Posterior cingulate gyrus (tissue), 11 donors: ENCODE data around the gene YPEL2.
A peak's percentile ranks its signal among the peaks of the same experiment; 100 is the strongest.

ENCODE experiments used
- DNase-seq, 10 donors: peaks; one replicate each; pipeline versions ENCODE4 v3.0.0 to v3.0.0-alpha.2; 2020 to 2021; ENCODE audit warnings: mixed read lengths in 3 of 10
- intact Hi-C: fragments of 100-400 bp; cut with DNase I; formaldehyde crosslinking; loops from one replicate; pipeline ENCODE4 v1.15.1; 2023

YPEL2 gene

DNA sequence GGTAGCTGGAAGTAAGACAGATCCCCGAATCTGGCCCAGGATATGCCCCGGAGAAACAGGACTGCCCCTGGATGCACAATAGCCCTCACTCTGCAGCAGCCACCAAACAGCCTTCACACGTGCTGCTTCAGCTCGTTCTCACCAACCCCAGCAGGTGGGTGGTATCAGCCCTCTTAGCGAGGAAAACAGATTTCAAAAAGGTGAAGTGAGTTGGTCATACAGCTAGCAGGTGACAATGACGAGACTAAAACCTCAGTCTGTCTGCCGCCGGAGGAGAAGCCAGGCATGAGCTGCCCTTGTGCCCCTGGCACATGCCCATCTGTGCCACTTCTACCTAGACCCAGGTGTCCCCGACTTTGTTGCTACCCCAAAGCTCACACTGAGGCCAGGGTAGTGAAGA is 92.4 kb downstream of the YPEL2 start:
- peak in 1 of 10 donors; percentile 32 for DNase-seq
- intact Hi-C loops = no loop called here

- intact Hi-C loops = no loop called here
Observed at GRCh38 chr17:59424331-59424730, 92.9 kb downstream of the YPEL2 start.

GRCh38 chr17:59425085-59425931 is 93.9 kb downstream of the YPEL2 start:
- intact Hi-C loops = no loop called here
- DNase-seq = peak in 4 of 10 donors; percentile 18 to 87 (median 30)

More at GRCh38 chr17:59424331-59424730, 92.9 kb downstream of the YPEL2 start:
- no peak for DNase-seq

- DNase-seq = peak in 1 of 10 donors; percentile 48
- intact Hi-C loops = no loop called here
Observed at GRCh38 chr17:59426031-59426430, 94.6 kb downstream of the YPEL2 start.

- intact Hi-C loops = no loop called here
- DNase-seq = peak in 6 of 10 donors; percentile 29 to 90 (median 52)
Observed at GRCh38 chr17:59427425-59427921, 96.0 kb downstream of the YPEL2 start.

GRCh38 chr17:59427996-59428395 is 96.5 kb downstream of the YPEL2 start:
- peak in 6 of 10 donors; percentile 15 to 86 (median 26) for DNase-seq

DNA sequence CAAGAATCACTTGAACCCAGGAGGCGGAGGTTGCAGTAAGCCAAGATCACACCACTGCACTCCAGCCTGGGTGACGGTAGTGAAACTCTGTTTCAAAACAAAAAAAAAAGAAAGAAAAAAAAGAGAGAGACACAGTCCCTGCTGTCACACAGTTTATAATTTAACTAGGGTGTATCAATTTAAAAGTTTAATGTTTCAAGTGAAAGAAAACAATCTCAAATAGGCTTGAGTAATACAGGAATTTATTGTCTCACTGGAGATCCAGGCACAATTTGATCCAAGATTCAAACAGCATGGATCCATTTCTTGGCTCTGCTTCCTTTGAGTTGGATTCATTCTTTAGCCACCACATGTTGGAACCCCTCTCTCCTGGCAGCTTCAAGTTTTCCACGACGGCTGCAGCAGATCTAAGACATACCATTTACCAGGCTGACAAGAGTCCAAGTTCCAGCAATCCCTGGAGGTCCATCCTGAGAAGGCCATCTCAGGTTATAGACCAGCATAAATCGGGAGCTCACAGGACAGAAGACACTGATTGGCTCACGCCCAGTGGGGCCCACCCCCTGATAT is 97.5 kb downstream of the YPEL2 start:
- intact Hi-C loops = no loop called here
- DNase-seq = peak in 1 of 10 donors; percentile 24

More at GRCh38 chr17:59427996-59428395, 96.5 kb downstream of the YPEL2 start:
- intact Hi-C loops = no loop called here

GRCh38 chr17:59431601-59432000 is 100.1 kb downstream of the YPEL2 start:
- intact Hi-C loops = no loop called here
- DNase-seq = no peak

DNA sequence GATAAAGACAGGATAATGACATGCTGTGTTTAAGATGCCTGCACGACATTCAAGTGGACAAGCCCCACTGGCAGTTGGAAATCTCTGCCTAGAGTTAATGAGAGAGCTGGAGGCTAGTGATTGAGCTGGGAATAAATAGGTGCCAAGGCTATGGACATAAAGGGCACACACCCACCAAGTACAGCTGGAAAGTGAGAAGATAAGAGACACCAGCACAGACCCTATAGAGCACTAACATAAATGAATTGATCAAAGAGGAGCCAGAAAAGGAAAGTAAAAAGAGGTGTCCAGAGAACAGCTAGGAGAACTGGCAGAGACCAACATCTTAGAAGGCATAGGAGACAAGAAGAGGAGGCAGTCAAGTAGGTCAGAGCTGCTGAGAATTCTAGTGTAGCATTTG is 101.2 kb downstream of the YPEL2 start:
- DNase-seq = no peak
- intact Hi-C loops = no loop called here

DNA sequence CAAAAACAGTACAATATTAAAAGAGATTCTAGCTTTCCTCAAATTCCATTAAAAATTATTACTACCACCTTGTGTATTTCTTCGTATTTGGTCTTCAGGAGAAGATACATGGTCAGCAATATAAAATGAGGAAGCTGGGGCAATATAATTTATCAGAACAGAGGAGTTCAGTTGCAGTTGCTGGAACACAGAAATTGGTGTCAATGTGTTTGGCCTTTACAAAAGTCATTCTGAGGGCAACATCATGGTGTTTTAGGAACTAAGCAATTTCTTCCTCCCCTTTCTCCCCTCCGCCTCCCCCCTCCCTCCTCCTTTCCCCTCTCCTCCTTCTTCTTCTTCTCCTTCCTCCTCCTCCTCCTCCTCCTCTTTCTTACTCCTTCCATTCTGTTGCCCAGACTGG is 102.1 kb downstream of the YPEL2 start:
- intact Hi-C loops = no loop called here
- DNase-seq = no peak

GRCh38 chr17:59434429-59434828 is 103.0 kb downstream of the YPEL2 start:
- intact Hi-C loops = no loop called here
- no peak for DNase-seq

DNA sequence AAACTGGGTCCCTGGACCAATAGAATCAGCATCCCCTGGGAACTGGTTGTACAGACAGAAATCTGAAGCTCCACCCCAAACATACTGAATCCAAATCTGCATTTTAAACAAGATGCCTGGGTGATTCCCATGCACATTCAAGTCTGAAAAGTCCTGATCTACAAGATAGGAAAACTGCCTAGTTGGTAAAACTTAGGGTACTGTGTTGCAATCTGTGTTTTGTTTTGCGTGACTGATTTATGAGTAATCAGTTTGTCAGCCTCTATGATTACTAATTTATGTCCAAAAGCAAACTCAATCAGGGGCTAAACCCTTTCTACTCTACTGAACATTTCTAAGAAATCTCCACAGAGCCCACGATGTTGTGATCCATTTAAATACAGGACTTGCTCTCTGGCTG is 103.8 kb downstream of the YPEL2 start:
- DNase-seq = no peak
- intact Hi-C loops = no loop called here

DNA sequence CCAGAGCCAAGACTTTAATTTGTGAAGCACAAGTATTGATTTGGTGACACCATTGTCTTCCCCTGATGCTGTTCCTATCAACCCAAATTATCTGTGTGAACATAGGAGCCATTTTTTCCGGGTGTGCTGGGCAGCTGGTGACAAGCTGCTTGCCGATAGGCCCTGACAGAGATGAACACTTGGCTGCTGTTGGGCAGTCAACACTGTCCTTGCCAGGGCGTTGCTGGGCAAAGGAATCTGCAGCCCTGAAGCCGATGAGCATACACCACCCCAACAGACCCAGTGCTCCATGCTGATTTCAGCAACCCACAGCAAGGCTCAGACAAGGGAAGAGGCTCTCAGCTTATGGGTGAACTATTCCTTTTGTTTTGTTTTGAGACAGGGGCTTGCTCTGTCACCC is 105.4 kb downstream of the YPEL2 start:
- peak in 4 of 10 donors; percentile 21 to 46 (median 28) for DNase-seq
- intact Hi-C loops = no loop called here

DNA sequence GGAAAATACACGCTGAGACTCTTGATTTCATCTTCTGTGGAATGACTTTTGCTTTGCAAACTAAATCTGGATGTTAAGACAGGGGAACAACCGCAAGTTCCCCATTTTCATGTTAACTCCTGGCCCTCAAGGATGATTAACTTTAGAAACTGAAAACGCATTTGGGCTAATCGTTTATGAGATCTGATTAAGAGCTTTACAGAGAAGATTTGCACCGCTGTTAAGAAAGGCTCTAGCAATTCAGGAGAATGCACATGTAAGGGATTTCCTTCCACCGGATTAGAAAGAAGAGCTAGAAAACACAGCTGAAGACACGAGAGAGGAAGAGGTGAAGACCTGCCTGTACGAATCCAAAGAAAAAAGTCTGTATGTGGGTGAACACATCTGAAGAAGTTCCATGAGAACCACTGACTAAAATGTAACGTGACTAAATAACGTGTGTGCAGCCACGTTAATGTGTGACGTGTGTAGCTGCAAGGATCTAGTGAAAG is 106.4 kb downstream of the YPEL2 start:
- intact Hi-C loops = no loop called here
- no peak for DNase-seq

GRCh38 chr17:59439262-59439661 is 107.8 kb downstream of the YPEL2 start:
- DNase-seq = no peak
- intact Hi-C loops = no loop called here

DNA sequence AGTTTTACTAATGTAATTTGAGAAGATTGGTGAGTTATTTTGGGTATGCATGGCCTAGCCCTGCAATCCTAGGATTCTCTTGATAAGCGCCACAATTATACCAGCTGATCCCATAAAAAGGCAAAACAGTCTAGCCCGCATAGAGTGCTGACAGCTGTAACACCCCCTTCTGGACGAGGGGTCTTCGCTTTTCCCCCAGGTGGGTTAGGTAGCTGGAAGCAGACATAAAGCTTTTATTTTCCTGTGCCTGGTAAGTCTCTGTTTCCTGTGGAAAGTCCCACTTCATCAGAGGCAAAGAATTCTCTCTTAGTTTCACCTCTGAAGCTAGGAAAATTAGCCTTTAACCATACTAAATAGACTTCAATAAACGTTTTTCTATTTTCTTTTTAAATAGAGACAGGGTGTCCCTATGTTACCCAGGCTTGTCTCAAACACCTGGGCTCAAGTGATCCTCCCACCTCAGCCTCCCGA is 108.3 kb downstream of the YPEL2 start:
- intact Hi-C loops = loop anchor here (1.0 to 2.0 kb wide), 2 partner anchors 110 to 219 kb away; partner anchors contain the start of gene GDPD1
- no peak for DNase-seq

- peak; percentile 75 to 96 (median 91) for DNase-seq
- intact Hi-C loops = loop anchor here (1.0 to 2.0 kb wide), 3 partner anchors 112 to 220 kb away; partner anchors contain the start of gene GDPD1
Observed at GRCh38 chr17:59440757-59441463, 109.5 kb downstream of the YPEL2 start.

- intact Hi-C loops = loop anchor here (1.0 to 2.0 kb wide), 2 partner anchors 130 to 221 kb away; partner anchors contain the start of gene GDPD1
Observed at GRCh38 chr17:59441464-59442096, 110.1 kb downstream of the YPEL2 start.

DNA sequence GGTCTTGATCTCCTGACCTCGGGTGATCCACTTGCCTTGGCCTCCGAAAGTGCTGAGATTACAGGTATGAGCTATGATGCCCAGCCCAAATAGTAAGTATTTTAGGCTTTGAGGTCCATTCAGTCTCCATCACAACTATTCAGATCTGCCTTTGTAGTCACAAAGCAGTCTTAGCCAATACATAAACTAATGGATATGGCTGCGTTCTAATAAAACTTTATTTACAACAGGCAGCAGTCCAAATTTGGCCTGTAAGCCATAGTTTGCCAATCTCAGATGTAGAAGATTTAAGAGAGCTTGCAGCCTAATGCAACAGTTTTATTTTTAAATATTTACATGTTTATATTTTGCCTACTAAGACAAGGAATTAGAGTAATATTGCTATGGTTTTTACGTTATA is 111.7 kb downstream of the YPEL2 start:
- intact Hi-C loops = no loop called here
- DNase-seq = no peak

More at GRCh38 chr17:59441464-59442096, 110.1 kb downstream of the YPEL2 start:
- DNase-seq = no peak
